Small intestine (tissue), 7 donors: ENCODE data around the gene IQGAP3. TPM values are rescaled to one million over a fixed set of nuclear protein-coding genes. Genes with fewer than 3 reads are reported as not detected.
A peak's percentile ranks its signal among the peaks of the same experiment; 100 is the strongest.
"Not testable (repeated sequence)": the region's sequence is repeated elsewhere in the genome, so short reads cannot be mapped to it uniquely, and the experiment has no call there.

Experiments used
- DNase-seq, 2 donors: peaks; one replicate each; pipeline versions ENCODE4 v3.0.0 to v3.0.0-alpha.2; 2013
- FAIRE-seq: peaks from 2 replicates; lab custom pipeline; 2012; peaks lifted over from hg19 to GRCh38; lab: Jason Lieb, UNC
- H3K27ac ChIP-seq, 3 donors: one replicate each; pipeline ENCODE4 v1.5.1; 2013; ENCODE audit warnings: low read length in 2 of 3, mild to moderate bottlenecking in 2 of 3, control low read depth in 1 of 3, inconsistent platforms in 1 of 3, low read depth in 1 of 3, moderate library complexity in 1 of 3
- H3K27me3 ChIP-seq, 3 donors: one replicate each; pipeline ENCODE4 v1.6.1; 2013; ENCODE audit warnings: low read length in 3 of 3, inconsistent platforms in 1 of 3; ENCODE audit not compliant: control insufficient read depth in 3 of 3, insufficient read depth in 3 of 3
- H3K36me3 ChIP-seq, 3 donors: one replicate each; pipeline ENCODE4 v1.6.1; 2013; ENCODE audit warnings: low read length in 3 of 3, inconsistent platforms in 1 of 3, low read depth in 1 of 3, mild to moderate bottlenecking in 1 of 3, moderate library complexity in 1 of 3; ENCODE audit not compliant: control insufficient read depth in 3 of 3, insufficient read depth in 2 of 3
- H3K4me1 ChIP-seq, 3 donors: one replicate each; pipeline ENCODE4 v1.6.1; 2013; ENCODE audit warnings: low read length in 2 of 3, inconsistent platforms in 1 of 3, low read depth in 1 of 3, mild to moderate bottlenecking in 1 of 3, moderate library complexity in 1 of 3; ENCODE audit not compliant: control insufficient read depth in 3 of 3, insufficient read depth in 2 of 3
- H3K4me3 ChIP-seq, 3 donors: one replicate each; pipeline ENCODE4 v1.5.1; 2013; ENCODE audit warnings: low read length in 3 of 3, control low read depth in 1 of 3, inconsistent platforms in 1 of 3, low read depth in 1 of 3, mild to moderate bottlenecking in 1 of 3, moderate library complexity in 1 of 3
- H3K9me3 ChIP-seq, 2 donors: one replicate each; pipeline ENCODE4 v1.6.1; 2013; ENCODE audit warnings: low read depth in 1 of 2, low read length in 1 of 2; ENCODE audit not compliant: control insufficient read depth in 2 of 2, insufficient read depth in 1 of 2
- WGBS, 3 donors: extraction: QIAGEN DNeasy Blood & Tissue Kit; methylation state at CpG; one replicate each; pipeline ENCODE4 v1.1.7; 2013; 5-methylcytosine and 5-hydroxymethylcytosine counted together
- polyA plus RNA-seq, 4 donors: library from polyadenylated mRNA; stranded (reverse) in 3 of 4; unstranded in 1 of 4; fragments of 200-250 nt in 3 of 4; fragments of 120-200 nt in 1 of 4; gene quantifications; one replicate each; pipeline versions ENCODE4 v1.2.1 to v1.2.3, GENCODE V29; 2013
- donor health status: healthy with polysubstance abuse.
- donor health status: control.
- donor health status: control.
- donor health status: Bipolar disorder and iron deficiency.
- donor health status: healthy.

IQGAP3 gene
- polyA plus RNA-seq, 4 donors: 0.54 to 13.8 (median 7.3) TPM

DNA sequence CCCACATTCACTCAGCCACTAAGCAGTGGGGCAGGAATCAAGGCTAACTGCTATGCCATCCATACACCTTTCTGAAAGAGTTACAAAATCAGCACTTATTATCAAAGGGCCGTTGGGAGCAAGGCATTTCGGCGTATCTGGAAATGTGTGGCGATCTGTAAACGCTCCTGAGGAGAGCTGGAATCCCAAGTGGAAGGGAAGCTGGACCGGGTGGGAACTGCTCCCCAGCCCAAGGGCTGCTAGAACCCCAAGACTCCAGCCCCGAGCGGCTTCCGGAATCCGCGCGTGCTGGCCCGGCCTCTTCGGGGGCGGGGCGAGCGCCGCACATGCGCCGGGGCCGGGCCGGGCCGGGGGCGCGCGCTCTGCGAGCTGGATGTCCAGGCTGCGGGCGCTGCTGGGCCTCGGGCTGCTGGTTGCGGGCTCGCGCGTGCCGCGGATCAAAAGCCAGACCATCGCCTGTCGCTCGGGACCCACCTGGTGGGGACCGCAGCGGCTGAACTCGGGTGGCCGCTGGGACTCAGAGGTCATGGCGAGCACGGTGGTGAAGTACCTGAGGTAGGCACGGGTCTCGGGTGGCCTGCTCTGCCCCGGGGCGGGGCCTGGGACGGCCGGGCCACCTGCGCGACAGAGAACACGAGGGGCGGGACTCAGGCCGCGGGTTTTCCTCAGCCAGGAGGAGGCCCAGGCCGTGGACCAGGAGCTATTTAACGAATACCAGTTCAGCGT lies 19.2 kb upstream of the IQGAP3 start, which contains the start of gene NAXE:
Gene NAXE (plus strand): TSS at position 345 of the 726 bp plus-strand sequence. CDS start 29 bp downstream, at position 374.
- peak within 1 kb of the TSS; percentile 69 to 90 (median 71) for H3K4me3 ChIP-seq
- peak within 1 kb of the TSS; percentile 82 to 93 (median 90) for H3K27ac ChIP-seq
- no peak for FAIRE-seq
- peak; percentile 83 to 91 for DNase-seq
- no peaks in the 10 kb centered on the region for H3K27me3 ChIP-seq
- 0 to 1% (median 0%) methylated on average over 48 to 60 of the region's 60 CpGs for WGBS, 3 donors
- peaks cover 0 to 35% (median 0%) of the 10 kb centered on the region in 3 donors for H3K36me3 ChIP-seq
- peaks cover 0 to 7% (median 0%) of the 10 kb centered on the region in 3 donors for H3K4me1 ChIP-seq
- no peaks in the 10 kb centered on the region for H3K9me3 ChIP-seq

GRCh38 chr1:156591181-156591431 lies 18.7 kb upstream of the IQGAP3 start:
- peaks cover 0 to 31% (median 0%) of the 10 kb centered on the region in 3 donors for H3K36me3 ChIP-seq
- DNase-seq (peak in 1 of 2 donors; percentile 34), FAIRE-seq (no peak)
- H3K27me3 ChIP-seq: no peaks in the 10 kb centered on the region
- peak overlapping the region in 2 of 3 donors; percentile 71 to 90 for H3K4me3 ChIP-seq
- no peaks in the 10 kb centered on the region for H3K9me3 ChIP-seq
- H3K4me1 ChIP-seq: peaks cover 0 to 7% (median 0%) of the 10 kb centered on the region in 3 donors
- peak overlapping the region; percentile 82 to 93 (median 90) for H3K27ac ChIP-seq
- 3 to 21% (median 3%) methylated on average over 6 of the region's 6 CpGs for WGBS, 3 donors

DNA sequence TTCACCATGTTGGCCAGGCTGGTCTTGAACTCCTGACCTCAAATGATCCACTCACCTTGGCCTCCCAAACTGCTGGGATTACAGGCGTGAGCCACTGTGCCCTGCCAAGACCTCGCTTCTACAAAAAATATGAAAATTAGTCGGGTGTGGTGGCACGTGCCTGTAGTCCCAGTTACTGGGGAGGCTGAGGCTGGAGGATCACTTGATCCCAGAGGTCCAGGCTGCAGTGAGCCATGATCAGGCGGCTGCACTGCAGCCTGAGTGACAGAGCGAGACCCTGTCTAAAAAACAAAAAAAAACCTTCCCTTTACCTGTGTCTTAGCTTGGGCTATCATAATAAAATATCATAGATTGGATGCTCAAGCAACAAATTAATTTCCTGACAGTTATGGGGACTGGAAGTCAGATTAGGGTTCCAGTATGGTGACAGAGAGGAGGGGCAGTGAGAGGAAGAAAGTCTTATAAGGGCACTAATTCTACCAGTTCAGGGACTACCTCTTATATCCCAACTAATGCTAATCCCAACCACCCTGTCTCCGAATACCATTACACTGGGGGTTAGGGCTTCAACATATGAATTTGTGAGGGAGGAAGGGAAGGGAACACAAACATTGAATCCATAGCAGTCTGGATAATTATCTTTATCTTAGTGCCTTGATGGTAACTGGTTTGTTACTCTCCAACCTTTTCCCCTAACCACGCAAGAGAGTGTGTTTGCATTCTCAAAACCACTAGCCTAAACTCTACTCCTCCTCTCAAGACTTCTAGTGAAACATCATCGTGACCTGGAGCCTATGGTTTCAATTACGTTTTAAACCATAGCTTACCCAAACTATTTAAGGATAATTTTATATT lies 18.2 kb upstream of the IQGAP3 start:
- Histone ChIP-seq H3K4me3 (peak overlapping the region in 1 of 3 donors; percentile 90), H3K27me3 (no peaks in the 10 kb centered on the region), H3K27ac (peak overlapping the region; percentile 82 to 93 (median 90)), H3K36me3 (peaks cover 0 to 26% (median 0%) of the 10 kb centered on the region in 3 donors), H3K9me3 (no peaks in the 10 kb centered on the region), H3K4me1 (peaks cover 0 to 7% (median 0%) of the 10 kb centered on the region in 3 donors)
- DNase-seq (no peak), FAIRE-seq (no peak)
- WGBS, 3 donors: 80 to 84% (median 81%) methylated on average over 10 of the region's 10 CpGs

DNA sequence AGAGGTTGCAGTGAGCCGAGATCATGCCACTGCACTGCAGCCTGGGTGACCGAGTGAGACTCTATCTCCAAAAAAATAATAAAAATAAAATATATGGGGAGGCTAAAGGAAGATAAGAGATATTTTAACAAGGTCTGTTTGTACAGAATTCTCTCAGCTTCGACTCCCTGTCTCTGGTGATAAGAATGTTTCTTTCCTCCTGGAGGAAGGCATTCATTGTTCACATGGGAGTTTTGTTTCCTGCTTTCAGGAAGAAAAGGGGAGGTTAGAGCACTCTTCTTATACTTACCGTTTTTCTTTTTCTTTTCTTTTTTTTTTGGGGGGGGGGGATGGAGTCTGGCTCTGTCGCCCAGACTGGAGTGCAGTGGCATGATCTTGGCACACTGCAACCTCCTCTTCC lies 17.2 kb upstream of the IQGAP3 start:
- Histone ChIP-seq H3K36me3 (peaks cover 0 to 16% (median 0%) of the 10 kb centered on the region in 3 donors), H3K9me3 (no peaks in the 10 kb centered on the region), H3K4me3 (no peak overlapping the region), H3K27me3 (no peaks in the 10 kb centered on the region), H3K27ac (no peak overlapping the region), H3K4me1 (peaks cover 0 to 7% (median 0%) of the 10 kb centered on the region in 3 donors)
- 71 to 84% (median 81%) methylated on average over 5 of the region's 5 CpGs for WGBS, 3 donors
- FAIRE-seq (no peak), DNase-seq (no peak)

- not testable (repeated sequence) for H3K36me3 ChIP-seq, H3K4me3 ChIP-seq, H3K27me3 ChIP-seq, H3K27ac ChIP-seq, H3K9me3 ChIP-seq, FAIRE-seq, H3K4me1 ChIP-seq, DNase-seq
- 86 to 88% (median 87%) methylated on average over 8 of the region's 8 CpGs for WGBS, 3 donors
These were observed 15.6 kb upstream of the IQGAP3 start for GRCh38 chr1:156587927-156588326.

DNA sequence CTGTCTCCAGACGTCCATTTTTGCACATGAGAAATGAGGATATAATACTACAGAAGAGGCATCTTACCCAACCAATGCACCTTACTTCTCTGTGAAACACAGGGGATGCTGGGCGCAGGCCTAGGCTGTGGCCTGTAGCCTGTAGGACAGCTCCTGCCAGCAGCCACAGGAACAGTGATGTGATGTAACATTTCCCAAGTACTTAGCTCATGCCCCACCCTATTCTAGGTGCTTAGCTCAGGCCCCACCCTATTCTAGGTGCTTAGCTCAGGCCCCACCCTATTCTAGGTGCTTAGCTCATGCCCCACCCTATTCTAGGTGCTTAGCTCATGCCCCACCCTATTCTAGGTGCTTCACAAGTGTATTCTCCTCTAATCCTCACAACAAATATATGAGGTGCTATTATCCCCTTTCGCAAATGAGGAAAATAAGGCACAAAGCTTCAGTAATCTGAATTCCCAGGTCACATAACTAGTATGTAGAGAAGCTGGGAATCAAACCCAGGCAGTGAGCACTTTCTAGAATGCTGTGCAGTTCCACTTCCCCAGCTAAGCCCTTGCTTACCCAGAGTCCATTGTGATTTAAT lies 14.6 kb upstream of the IQGAP3 start:
- Histone ChIP-seq H3K9me3 (no peaks in the 10 kb centered on the region), H3K4me3 (no peak overlapping the region), H3K36me3 (no peaks in the 10 kb centered on the region), H3K27ac (no peak overlapping the region), H3K4me1 (peaks cover 0 to 7% (median 0%) of the 10 kb centered on the region in 3 donors), H3K27me3 (no peaks in the 10 kb centered on the region)
- FAIRE-seq (no peak), DNase-seq (peak in 1 of 2 donors; percentile 54)
- WGBS, 3 donors: 92 to 95% (median 93%) methylated on average over 3 of the region's 3 CpGs

- no peaks in the 10 kb centered on the region for H3K36me3 ChIP-seq
- FAIRE-seq: no peak
These were observed 14.0 kb upstream of the IQGAP3 start for GRCh38 chr1:156586323-156586722.

GRCh38 chr1:156584813-156585212 lies 12.4 kb upstream of the IQGAP3 start:
- WGBS, 3 donors: 52 to 60% (median 52%) methylated on average over 11 of the region's 11 CpGs

More at GRCh38 chr1:156586323-156586722, 14.0 kb upstream of the IQGAP3 start:
- Histone ChIP-seq H3K4me1 (peaks cover 0 to 7% (median 0%) of the 10 kb centered on the region in 3 donors), H3K27ac (no peak overlapping the region), H3K27me3 (no peaks in the 10 kb centered on the region), H3K4me3 (no peak overlapping the region), H3K9me3 (no peaks in the 10 kb centered on the region)
- 68 to 80% (median 73%) methylated on average over 4 of the region's 4 CpGs for WGBS, 3 donors
- DNase-seq: no peak

More at GRCh38 chr1:156584813-156585212, 12.4 kb upstream of the IQGAP3 start:
- H3K36me3 ChIP-seq: no peaks in the 10 kb centered on the region
- FAIRE-seq: no peak
- no peak overlapping the region for H3K27ac ChIP-seq
- peak in 1 of 2 donors; percentile 36 for DNase-seq
- H3K4me1 ChIP-seq: no peaks in the 10 kb centered on the region
- no peak overlapping the region for H3K4me3 ChIP-seq
- H3K27me3 ChIP-seq: no peaks in the 10 kb centered on the region
- H3K9me3 ChIP-seq: no peaks in the 10 kb centered on the region
